Stomach (tissue), 4 donors: ENCODE measurements around the gene ZNF850.

Source experiments
- POLR2AphosphoS5 ChIP-seq, 3 donors: sonication (generic); formaldehyde crosslinking; IDR thresholded peaks; one replicate each; pipeline ENCODE4 v1.6.1; 2016; ENCODE audit warnings: antibody characterized with exemption in 3 of 3
- TF ChIP-seq, protein P1 (sequence below), 7 experiments: fragments of 450-650 bp in 4 of 7; fragments of 200-600 bp in 3 of 7; sonication (generic) in 3 of 7; IDR thresholded peaks; one replicate each; pipeline ENCODE4 v1.5.1; 2016 to 2019; ENCODE audit warnings: antibody characterized with exemption in 7 of 7, control low read depth in 2 of 7, mild to moderate bottlenecking in 1 of 7

GRCh38 chr19:36775768-36776167, 3.2 kb upstream of the ZNF850 start:
- TF ChIP-seq POLR2AphosphoS5 (IDR thresholded peaks at IDR 0.05) = no peak
- TF ChIP-seq, protein P1, sequence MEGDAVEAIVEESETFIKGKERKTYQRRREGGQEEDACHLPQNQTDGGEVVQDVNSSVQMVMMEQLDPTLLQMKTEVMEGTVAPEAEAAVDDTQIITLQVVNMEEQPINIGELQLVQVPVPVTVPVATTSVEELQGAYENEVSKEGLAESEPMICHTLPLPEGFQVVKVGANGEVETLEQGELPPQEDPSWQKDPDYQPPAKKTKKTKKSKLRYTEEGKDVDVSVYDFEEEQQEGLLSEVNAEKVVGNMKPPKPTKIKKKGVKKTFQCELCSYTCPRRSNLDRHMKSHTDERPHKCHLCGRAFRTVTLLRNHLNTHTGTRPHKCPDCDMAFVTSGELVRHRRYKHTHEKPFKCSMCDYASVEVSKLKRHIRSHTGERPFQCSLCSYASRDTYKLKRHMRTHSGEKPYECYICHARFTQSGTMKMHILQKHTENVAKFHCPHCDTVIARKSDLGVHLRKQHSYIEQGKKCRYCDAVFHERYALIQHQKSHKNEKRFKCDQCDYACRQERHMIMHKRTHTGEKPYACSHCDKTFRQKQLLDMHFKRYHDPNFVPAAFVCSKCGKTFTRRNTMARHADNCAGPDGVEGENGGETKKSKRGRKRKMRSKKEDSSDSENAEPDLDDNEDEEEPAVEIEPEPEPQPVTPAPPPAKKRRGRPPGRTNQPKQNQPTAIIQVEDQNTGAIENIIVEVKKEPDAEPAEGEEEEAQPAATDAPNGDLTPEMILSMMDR (IDR thresholded peaks at IDR 0.05) = no peak
